HL-60 (cell line): Measurements from ENCODE around the gene ACOT13.

ENCODE experiments used
- CTCF ChIP-seq: IDR thresholded peaks from one replicate; pipeline ENCODE4 v1.5.1; 2011; ENCODE audit warnings: low read length, control low read depth, inconsistent platforms; ENCODE audit not compliant: insufficient read depth
- GABPA ChIP-seq: IDR thresholded peaks from 2 replicates; pipeline ENCODE4 v1.6.1; 2012; ENCODE audit warnings: low read depth
- POLR2AphosphoS5 ChIP-seq: IDR thresholded peaks from 2 replicates; pipeline ENCODE4 v1.6.1; 2012; ENCODE audit warnings: low read depth
- REST ChIP-seq: IDR thresholded peaks from 2 replicates; pipeline ENCODE4 v1.6.1; 2012; ENCODE audit warnings: low read depth; ENCODE audit not compliant: insufficient replicate concordance
- SPI1 ChIP-seq: IDR thresholded peaks from 2 replicates; pipeline ENCODE4 v1.6.1; 2012; ENCODE audit warnings: low read depth, mild to moderate bottlenecking, borderline replicate concordance

GRCh38 chr6:24708612-24709011 lies 41.7 kb downstream of the ACOT13 start:
- TF ChIP-seq POLR2AphosphoS5 (no peak), GABPA (no peak), CTCF (no peak), REST (no peak), SPI1 (no peak)
